Immature natural killer cell (primary cell): ENCODE measurements around the gene PHF1. TPM values are rescaled to one million over a fixed set of nuclear protein-coding genes. Genes with fewer than 3 reads are reported as not detected.

Experiments used
- DNase-seq, 3 donors: peaks; one replicate each; pipeline ENCODE4 v3.0.0; 2022; ENCODE audit warnings: mixed read lengths in 1 of 3
- H3K27ac Mint-ChIP-seq, 6 donors: one replicate each; pipeline ENCODE4 v1.8.0; 2020; ENCODE audit warnings: mixed read lengths in 6 of 6, mild to moderate bottlenecking in 5 of 6, inconsistent platforms in 4 of 6, moderate library complexity in 3 of 6
- H3K27me3 Mint-ChIP-seq, 3 donors: one replicate each; pipeline ENCODE4 v1.8.0; 2020 to 2021; ENCODE audit warnings: low read depth in 3 of 3, mild to moderate bottlenecking in 3 of 3, mixed read lengths in 3 of 3, moderate library complexity in 3 of 3, inconsistent platforms in 1 of 3
- H3K36me3 Mint-ChIP-seq, 3 donors: one replicate each; pipeline ENCODE4 v1.8.0; 2020; ENCODE audit warnings: mixed read lengths in 3 of 3, inconsistent platforms in 2 of 3, mild to moderate bottlenecking in 2 of 3
- H3K4me1 Mint-ChIP-seq, 2 donors: one replicate each; pipeline ENCODE4 v1.8.0; 2020; ENCODE audit warnings: inconsistent platforms in 2 of 2, mild to moderate bottlenecking in 2 of 2, mixed read lengths in 2 of 2, moderate library complexity in 1 of 2
- H3K4me3 Mint-ChIP-seq, 5 donors: one replicate each; pipeline ENCODE4 v1.8.0; 2020; ENCODE audit warnings: mild to moderate bottlenecking in 5 of 5, mixed read lengths in 5 of 5, inconsistent platforms in 3 of 5, moderate library complexity in 3 of 5
- H3K9me3 Mint-ChIP-seq, 6 donors: one replicate each; pipeline ENCODE4 v1.8.0; 2020; ENCODE audit warnings: mild to moderate bottlenecking in 6 of 6, mixed read lengths in 6 of 6, inconsistent platforms in 4 of 6, moderate library complexity in 3 of 6
- polyA plus RNA-seq, 3 donors: library from polyadenylated mRNA; unstranded; fragments of 300-500 nt; fragmentation: Illumina TruSeq; gene quantifications; one replicate each; pipeline ENCODE4 v1.2.3, GENCODE V29; 2021

PHF1 gene
- polyA plus RNA-seq, 3 donors from 2014 or later: 22.7 to 36.5 (median 29.8) TPM

GRCh38 chr6:33428224-33428965, 17.6 kb downstream of the PHF1 start:
- peak; percentile 37 to 42 (median 40) for DNase-seq
- peak overlapping the region; percentile 87 to 98 (median 96) for H3K27ac Mint-ChIP-seq
- no peaks in the 10 kb centered on the region for H3K36me3 Mint-ChIP-seq
- peaks cover 17 to 35% (median 21%) of the 10 kb centered on the region in 3 donors for H3K27me3 Mint-ChIP-seq
- H3K9me3 Mint-ChIP-seq: no peaks in the 10 kb centered on the region
- peaks cover 89 to 91% of the 10 kb centered on the region in 2 donors for H3K4me1 Mint-ChIP-seq
- H3K4me3 Mint-ChIP-seq: peak overlapping the region; percentile 89 to 95 (median 92)

DNA sequence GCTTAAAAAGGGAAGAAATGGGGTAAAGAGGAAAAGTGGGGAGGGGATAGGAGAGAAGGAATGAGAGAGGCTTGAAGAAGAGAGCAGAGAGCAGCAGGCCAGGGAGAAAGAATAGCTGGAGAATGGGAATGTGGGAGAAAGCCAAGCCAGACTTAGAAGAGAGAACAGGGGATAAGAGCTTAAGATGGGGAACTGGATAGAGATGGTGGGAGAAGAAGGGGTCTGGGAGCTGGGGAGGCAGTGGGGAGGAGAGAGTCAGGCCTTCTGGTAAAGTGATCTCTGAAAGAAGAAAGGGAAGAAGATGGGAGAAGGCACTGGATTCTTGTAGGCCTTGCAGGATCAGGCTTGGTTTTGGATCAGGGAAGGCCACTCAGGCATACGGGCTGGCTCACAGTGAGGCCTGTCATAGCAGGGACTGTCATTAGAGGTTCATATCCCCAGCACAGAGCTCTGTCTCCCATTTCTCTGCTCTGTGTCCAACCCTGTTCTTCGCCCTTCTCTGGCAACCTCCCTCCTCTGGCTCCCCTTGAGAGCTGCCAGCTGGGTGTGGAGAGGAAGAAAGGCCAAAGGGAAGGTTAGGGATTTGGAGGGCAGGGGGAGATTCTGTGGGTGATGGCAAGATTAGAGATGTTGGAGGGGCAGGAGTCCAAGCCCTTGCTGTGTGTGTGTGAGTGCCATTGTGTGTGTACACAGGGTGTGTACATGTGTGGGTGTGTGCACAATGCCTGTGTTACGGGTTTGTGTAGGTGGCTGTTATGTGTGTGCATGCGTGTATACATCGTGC, 18.3 kb downstream of the PHF1 start:
- DNase-seq: no peak
- H3K27me3 Mint-ChIP-seq: peaks cover 16 to 34% (median 21%) of the 10 kb centered on the region in 3 donors
- H3K36me3 Mint-ChIP-seq: no peaks in the 10 kb centered on the region
- peak overlapping the region; percentile 87 to 98 (median 96) for H3K27ac Mint-ChIP-seq
- H3K9me3 Mint-ChIP-seq: no peaks in the 10 kb centered on the region
- peak overlapping the region; percentile 89 to 95 (median 92) for H3K4me3 Mint-ChIP-seq
- H3K4me1 Mint-ChIP-seq: peaks cover 82 to 85% of the 10 kb centered on the region in 2 donors

- peak overlapping the region; percentile 87 to 98 (median 96) for H3K27ac Mint-ChIP-seq
- DNase-seq: peak in 1 of 3 donors; percentile 39
- H3K9me3 Mint-ChIP-seq: no peaks in the 10 kb centered on the region
- H3K36me3 Mint-ChIP-seq: no peaks in the 10 kb centered on the region
- peak overlapping the region; percentile 89 to 95 (median 92) for H3K4me3 Mint-ChIP-seq
- peaks cover 15 to 31% (median 21%) of the 10 kb centered on the region in 3 donors for H3K27me3 Mint-ChIP-seq
- H3K4me1 Mint-ChIP-seq: peaks cover 76 to 80% of the 10 kb centered on the region in 2 donors
Measured at GRCh38 chr6:33429750-33430052, 18.9 kb downstream of the PHF1 start.

- Mint-ChIP-seq H3K4me3 (peak overlapping the region; percentile 39 to 95 (median 92)), H3K27ac (peak overlapping the region; percentile 87 to 98 (median 96)), H3K27me3 (peaks cover 17 to 32% (median 19%) of the 10 kb centered on the region in 3 donors), H3K9me3 (no peaks in the 10 kb centered on the region), H3K36me3 (peaks cover 0 to 3% (median 2%) of the 10 kb centered on the region in 3 donors), H3K4me1 (peaks cover 70 to 74% of the 10 kb centered on the region in 2 donors)
- no peak for DNase-seq
Measured at GRCh38 chr6:33430334-33430733, 19.5 kb downstream of the PHF1 start.

DNA sequence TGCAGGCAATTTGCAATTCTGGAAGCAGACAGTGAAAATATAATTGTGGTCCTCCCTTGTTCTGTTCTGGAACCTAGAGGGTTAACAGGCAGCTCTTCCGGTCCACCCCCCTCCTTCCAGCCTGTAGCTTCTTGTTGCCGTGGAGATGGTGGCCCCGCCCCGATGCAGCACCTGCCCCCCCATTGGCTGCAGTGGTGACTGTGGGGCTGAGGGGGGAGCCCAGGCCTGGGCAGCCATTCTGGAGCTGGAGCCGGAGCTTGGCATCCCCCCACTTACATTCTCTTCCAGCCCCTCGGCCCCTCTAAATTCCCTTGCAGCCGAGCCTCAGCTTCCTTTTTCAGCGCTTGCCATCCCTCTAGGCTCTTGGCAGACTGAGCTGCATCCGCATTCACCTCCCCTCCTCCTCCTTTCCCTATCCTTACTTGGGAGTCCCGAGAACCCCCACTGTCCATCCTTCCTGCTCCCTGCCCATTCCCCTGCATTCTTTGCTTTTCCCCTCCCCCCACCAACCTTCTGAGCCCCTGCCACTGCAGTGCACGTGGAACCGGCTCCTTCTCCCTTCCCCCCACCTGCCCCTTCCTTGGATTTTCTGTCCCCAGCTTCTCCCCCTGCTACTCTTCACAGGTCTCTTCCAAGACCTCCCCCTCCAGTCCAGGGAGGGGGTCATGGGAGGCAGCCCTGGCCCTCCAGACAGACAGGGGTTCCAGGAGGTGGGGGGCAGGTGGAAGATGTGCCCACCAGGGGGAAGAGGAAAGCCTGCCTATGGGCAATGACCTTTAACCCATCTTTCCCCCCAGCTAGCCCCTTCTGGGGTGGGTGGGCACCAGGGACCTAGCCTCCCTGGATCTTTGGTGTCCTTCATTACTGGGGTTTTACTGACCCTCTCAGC, 20.4 kb downstream of the PHF1 start:
- Mint-ChIP-seq H3K4me3 (peak overlapping the region; percentile 74 to 95 (median 90)), H3K27ac (peak overlapping the region; percentile 87 to 98 (median 96)), H3K27me3 (peaks cover 17 to 27% (median 19%) of the 10 kb centered on the region in 3 donors), H3K9me3 (no peaks in the 10 kb centered on the region), H3K36me3 (peaks cover 7 to 12% (median 10%) of the 10 kb centered on the region in 3 donors), H3K4me1 (peaks cover 62 to 65% of the 10 kb centered on the region in 2 donors)
- peak; percentile 83 to 85 (median 85) for DNase-seq

DNA sequence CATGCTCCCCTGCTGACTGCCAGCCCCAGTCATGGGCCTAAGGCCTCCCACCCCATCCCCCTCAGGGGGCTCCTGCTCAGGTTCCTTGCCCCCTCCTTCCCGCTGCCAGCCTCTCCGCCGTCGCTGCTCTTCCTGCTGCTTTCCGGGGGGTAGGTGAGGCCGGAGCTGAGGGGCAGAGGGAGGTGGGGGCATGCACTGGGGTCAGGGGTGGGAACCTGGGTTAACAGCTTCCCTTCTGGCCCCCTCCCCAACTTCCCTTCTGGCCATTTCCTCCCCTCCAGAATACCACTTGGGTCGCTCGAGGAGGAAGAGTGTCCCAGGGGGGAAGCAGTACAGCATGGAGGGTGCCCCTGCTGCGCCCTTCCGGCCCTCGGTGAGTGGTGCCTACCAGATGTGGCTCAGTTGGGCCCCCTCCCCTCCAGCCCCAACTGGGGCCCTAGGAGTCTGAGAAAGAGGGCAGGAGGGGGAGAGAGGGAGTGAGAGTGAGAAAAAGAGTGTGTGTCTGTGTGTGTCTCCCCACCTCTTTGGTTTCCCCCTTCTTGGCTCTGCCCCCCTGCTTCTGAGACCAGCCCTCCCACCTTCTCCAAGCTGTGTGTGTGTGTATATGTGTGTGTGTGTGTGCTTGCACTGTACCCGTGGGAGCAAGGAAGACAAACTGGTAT, 21.2 kb downstream of the PHF1 start:
- Mint-ChIP-seq H3K36me3 (peaks cover 7 to 20% (median 10%) of the 10 kb centered on the region in 3 donors), H3K27ac (peak overlapping the region in 5 of 6 donors; percentile 40 to 98 (median 82)), H3K9me3 (no peaks in the 10 kb centered on the region), H3K4me1 (peaks cover 54 to 58% of the 10 kb centered on the region in 2 donors), H3K4me3 (peak overlapping the region; percentile 40 to 81 (median 72)), H3K27me3 (peaks cover 12 to 23% (median 18%) of the 10 kb centered on the region in 3 donors)
- DNase-seq: peak in 1 of 3 donors; percentile 16

GRCh38 chr6:33432546-33432945, 21.7 kb downstream of the PHF1 start:
- DNase-seq: no peak
- Mint-ChIP-seq H3K27ac (peak overlapping the region; percentile 29 to 98 (median 81)), H3K9me3 (no peaks in the 10 kb centered on the region), H3K27me3 (peaks cover 10 to 19% (median 13%) of the 10 kb centered on the region in 3 donors), H3K36me3 (peaks cover 10 to 24% (median 10%) of the 10 kb centered on the region in 3 donors), H3K4me1 (peaks cover 49 to 53% of the 10 kb centered on the region in 2 donors), H3K4me3 (peak overlapping the region; percentile 41 to 74 (median 72))

GRCh38 chr6:33433001-33433543, 22.3 kb downstream of the PHF1 start:
- no peak for DNase-seq
- H3K27ac Mint-ChIP-seq: peak overlapping the region; percentile 29 to 98 (median 81)
- H3K4me1 Mint-ChIP-seq: peaks cover 48 to 51% of the 10 kb centered on the region in 2 donors

DNA sequence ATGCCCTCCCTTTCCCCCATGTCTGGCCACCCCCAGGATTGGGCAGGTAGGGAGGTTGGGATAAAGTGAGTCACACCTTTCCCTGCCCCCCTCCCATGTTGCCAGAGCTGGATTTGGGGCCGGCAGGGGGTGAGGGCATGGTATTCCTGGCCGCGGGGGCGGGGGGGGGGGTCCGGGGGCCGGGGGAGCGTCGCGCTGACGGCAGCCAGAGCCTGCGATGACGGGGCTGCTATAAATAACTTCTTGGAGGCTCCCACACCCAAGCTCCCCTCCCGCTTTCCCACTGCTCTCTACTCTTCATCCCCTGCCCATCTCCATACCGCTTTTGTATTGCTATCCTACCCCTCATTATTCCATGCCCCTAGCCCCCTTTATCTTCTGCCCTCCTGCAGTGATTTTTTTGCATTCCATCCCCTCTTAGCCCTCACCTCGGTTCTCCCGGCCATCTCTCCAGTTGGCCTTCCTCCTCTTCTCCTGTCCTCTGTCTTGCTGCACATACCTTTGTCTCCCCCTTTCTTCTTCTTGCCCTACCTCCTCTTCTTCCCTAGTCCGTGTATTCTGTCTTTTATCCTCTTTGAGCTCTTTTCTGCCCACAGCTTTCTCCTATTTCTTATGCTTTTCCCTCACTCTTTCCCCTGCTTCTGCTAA, 22.9 kb downstream of the PHF1 start:
- Mint-ChIP-seq H3K4me1 (peaks cover 42 to 46% of the 10 kb centered on the region in 2 donors), H3K4me3 (peak overlapping the region in 1 of 5 donors; percentile 33)

More at GRCh38 chr6:33433001-33433543, 22.3 kb downstream of the PHF1 start:
- H3K9me3 Mint-ChIP-seq: no peaks in the 10 kb centered on the region
- peaks cover 10 to 27% (median 11%) of the 10 kb centered on the region in 3 donors for H3K36me3 Mint-ChIP-seq
- peak overlapping the region; percentile 41 to 74 (median 72) for H3K4me3 Mint-ChIP-seq
- peaks cover 10 to 18% (median 12%) of the 10 kb centered on the region in 3 donors for H3K27me3 Mint-ChIP-seq

DNA sequence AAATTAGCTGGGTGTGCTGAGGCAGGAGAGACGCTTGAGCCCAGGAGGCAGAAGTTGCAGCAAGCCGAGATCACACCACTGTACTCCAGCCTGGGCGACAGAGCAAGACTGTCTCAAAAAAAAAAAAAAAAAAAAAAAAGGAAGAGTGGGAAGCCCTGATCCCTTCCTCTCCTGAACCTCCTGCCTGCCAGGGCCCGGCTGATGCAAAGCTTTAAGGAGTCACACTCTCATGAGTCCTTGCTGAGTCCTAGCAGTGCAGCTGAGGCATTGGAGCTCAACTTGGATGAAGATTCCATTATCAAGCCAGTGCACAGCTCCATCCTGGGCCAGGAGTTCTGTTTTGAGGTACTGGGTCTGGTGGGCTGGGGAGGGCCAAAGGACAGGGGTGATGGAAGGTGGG, 24.1 kb downstream of the PHF1 start:
- Mint-ChIP-seq H3K4me3 (no peak overlapping the region), H3K27ac (no peak overlapping the region), H3K36me3 (peaks cover 10 to 30% (median 19%) of the 10 kb centered on the region in 3 donors), H3K9me3 (no peaks in the 10 kb centered on the region), H3K27me3 (peaks cover 0 to 8% (median 4%) of the 10 kb centered on the region in 3 donors), H3K4me1 (peaks cover 29 to 33% of the 10 kb centered on the region in 2 donors)
- no peak for DNase-seq

More for the DNA sequence above, 22.9 kb downstream of the PHF1 start:
- H3K27ac Mint-ChIP-seq: peak overlapping the region in 3 of 6 donors; percentile 15 to 82 (median 56)
- H3K27me3 Mint-ChIP-seq: peaks cover 4 to 13% (median 7%) of the 10 kb centered on the region in 3 donors
- no peak for DNase-seq
- H3K36me3 Mint-ChIP-seq: peaks cover 10 to 30% (median 11%) of the 10 kb centered on the region in 3 donors
- no peaks in the 10 kb centered on the region for H3K9me3 Mint-ChIP-seq

DNA sequence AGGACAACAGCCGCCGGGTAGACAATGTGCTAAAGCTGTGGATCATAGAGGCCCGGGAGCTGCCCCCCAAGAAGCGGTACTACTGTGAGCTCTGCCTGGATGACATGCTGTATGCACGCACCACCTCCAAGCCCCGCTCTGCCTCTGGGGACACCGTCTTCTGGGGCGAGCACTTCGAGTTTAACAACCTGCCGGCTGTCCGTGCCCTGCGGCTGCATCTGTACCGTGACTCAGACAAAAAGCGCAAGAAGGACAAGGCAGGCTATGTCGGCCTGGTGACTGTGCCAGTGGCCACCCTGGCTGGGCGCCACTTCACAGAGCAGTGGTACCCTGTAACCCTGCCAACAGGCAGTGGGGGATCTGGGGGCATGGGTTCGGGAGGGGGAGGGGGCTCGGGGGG, 26.9 kb downstream of the PHF1 start:
- Mint-ChIP-seq H3K27ac (peak overlapping the region in 1 of 6 donors; percentile 50), H3K36me3 (peaks cover 10 to 33% (median 19%) of the 10 kb centered on the region in 3 donors), H3K4me1 (peaks cover 6% of the 10 kb centered on the region in 2 donors), H3K4me3 (no peak overlapping the region), H3K9me3 (no peaks in the 10 kb centered on the region), H3K27me3 (peaks cover 0 to 6% (median 2%) of the 10 kb centered on the region in 3 donors)
- no peak for DNase-seq
